ENCODE results near the gene CHRND.

- TF ChIP-seq CTCF (conservative IDR thresholded peaks at IDR 0.05) (no peak), EZH2 (IDR thresholded peaks at IDR 0.05; ENCODE audit: low read depth) (no peak)
Observed at GRCh38 chr2:232519581-232520438, 6.2 kb upstream of the CHRND start, which contains the start of gene PRSS56.

All from PC-9 (cell line).